Iris pigment epithelial cell (primary cell): ENCODE data around the gene ANK2.
A peak's percentile ranks its signal among the peaks of the same experiment; 100 is the strongest.

Experiments used
- DNase-seq: peaks from one replicate; pipeline ENCODE4 v3.0.0-alpha.2; 2011; ENCODE audit warnings: low read depth

ANK2 gene

GRCh38 chr4:113339430-113339813 is 290.0 kb downstream of the ANK2 start:
- DNase-seq: peak; percentile 5

GRCh38 chr4:113344100-113344499 is 294.6 kb downstream of the ANK2 start:
- no peak for DNase-seq

GRCh38 chr4:113347245-113347644 is 297.8 kb downstream of the ANK2 start:
- no peak for DNase-seq

- DNase-seq: no peak
These were observed 300.0 kb downstream of the ANK2 start for GRCh38 chr4:113349430-113349829.

GRCh38 chr4:113350576-113350975 is 301.1 kb downstream of the ANK2 start:
- DNase-seq: no peak

GRCh38 chr4:113355550-113356371 is 306.3 kb downstream of the ANK2 start:
- peak; percentile 86 for DNase-seq

GRCh38 chr4:113356453-113356852 is 307.0 kb downstream of the ANK2 start:
- DNase-seq: no peak

GRCh38 chr4:113358784-113359183 is 309.3 kb downstream of the ANK2 start:
- peak; percentile 14 for DNase-seq

- DNase-seq: no peak
These were observed 315.9 kb downstream of the ANK2 start for GRCh38 chr4:113365377-113365776.

GRCh38 chr4:113368056-113368455 is 318.6 kb downstream of the ANK2 start:
- DNase-seq: peak; percentile 82

GRCh38 chr4:113371111-113371510 is 321.7 kb downstream of the ANK2 start:
- DNase-seq: no peak

GRCh38 chr4:113375964-113376666 is 326.7 kb downstream of the ANK2 start:
- DNase-seq: no peak

- DNase-seq: no peak
These were observed 329.4 kb downstream of the ANK2 start for GRCh38 chr4:113378836-113379235.

GRCh38 chr4:113382704-113383103 is 333.3 kb downstream of the ANK2 start:
- no peak for DNase-seq

- DNase-seq: peak; percentile 45
These were observed 333.8 kb downstream of the ANK2 start for GRCh38 chr4:113383111-113383785.

GRCh38 chr4:113384600-113384999 is 335.1 kb downstream of the ANK2 start:
- peak; percentile 70 for DNase-seq

GRCh38 chr4:113385281-113385899 is 335.9 kb downstream of the ANK2 start:
- DNase-seq: no peak

GRCh38 chr4:113389160-113389559 is 339.7 kb downstream of the ANK2 start:
- DNase-seq: no peak

- DNase-seq: no peak
These were observed 341.4 kb downstream of the ANK2 start for GRCh38 chr4:113390850-113391249.

- no peak for DNase-seq
These were observed 344.8 kb downstream of the ANK2 start for GRCh38 chr4:113394108-113394729.

GRCh38 chr4:113394730-113395530 is 345.5 kb downstream of the ANK2 start:
- DNase-seq: peak; percentile 83
